ENCODE measurements around the gene TMSB10. TPM values are rescaled to one million over a fixed set of nuclear protein-coding genes. Genes with fewer than 3 reads are reported as not detected.

TMSB10 gene
- total and polyA plus RNA-seq, 2 of the 13 experiments (the other 11 are each of a cell fraction or from before 2014, with no cell fraction given), result 665 to 708 TPM

- TF ChIP-seq HMG20A (CRISPR knock-in tag; IDR thresholded peaks at IDR 0.05; ENCODE audit: borderline replicate concordance) (peak; percentile 33; the same call in 1 of the 2 replicates), ESRRA (CRISPR knock-in tag; IDR thresholded peaks at IDR 0.05; ENCODE audit: low read depth) (no peak), REST (IDR thresholded peaks at IDR 0.05; ENCODE audit: borderline replicate concordance in 1 of 2, low read depth in 1 of 2, low read length in 2 of 2) (no peak), ZNF34 (CRISPR knock-in tag; IDR thresholded peaks at IDR 0.05; ENCODE audit: borderline replicate concordance) (no peak), ZNF414 (CRISPR knock-in tag; IDR thresholded peaks at IDR 0.05) (peak; percentile 79), ZNF44 (CRISPR knock-in tag; IDR thresholded peaks at IDR 0.05) (0 out of 2 replicates have a peak, but pooled peaks have one; percentile 5), ZNF687 (CRISPR knock-in tag; IDR thresholded peaks at IDR 0.05) (peak; percentile 54), SRY (CRISPR knock-in tag; IDR thresholded peaks at IDR 0.05) (no peak), ZNF331 (CRISPR knock-in tag; IDR thresholded peaks at IDR 0.05) (peak; percentile 11; the same call in 1 of the 2 replicates), MIXL1 (CRISPR knock-in tag; IDR thresholded peaks at IDR 0.05) (peak; percentile 45; the same call in 1 of the 2 replicates), ZNF12 (CRISPR knock-in tag; IDR thresholded peaks at IDR 0.05) (no peak), POGZ (CRISPR knock-in tag; IDR thresholded peaks at IDR 0.05) (peak; percentile 48; the same call in 1 of the 2 replicates), ATM (IDR thresholded peaks at IDR 0.05; ENCODE audit: borderline replicate concordance) (no peak), ZNF704 (CRISPR knock-in tag; IDR thresholded peaks at IDR 0.05; ENCODE audit: borderline replicate concordance) (no peak), HDAC1 (CRISPR knock-in tag; IDR thresholded peaks at IDR 0.05) (0 out of 2 replicates have a peak, but pooled peaks have one; percentile 15), TFE3 (CRISPR knock-in tag; IDR thresholded peaks at IDR 0.05) (0 out of 2 replicates have a peak, but pooled peaks have one; percentile 19), PHF21A (CRISPR knock-in tag; IDR thresholded peaks at IDR 0.05) (peak; percentile 40; the same call in 1 of the 2 replicates)
Measured at GRCh38 chr2:84954329-84954728, 48.9 kb downstream of the TMSB10 start (continued).

Measured in HepG2 (cell line).